NCI-H2081 (cell line): ENCODE data around the gene GTF2A1.
"Not testable (repeated sequence)": the region's sequence is repeated elsewhere in the genome, so short reads cannot be mapped to it uniquely, and the experiment has no call there.

Experiments used
- DNase-seq, 2 experiments: peaks; one replicate each; lab custom pipeline; 2025; lab: John Stamatoyannopoulos, UW

The GTF2A1 gene

GRCh38 chr14:81220830-81221578, at the start of gene GTF2A1:
GTF2A1 (minus strand) TSS chr14:81220959; CDS start chr14:81220518, 441 bp downstream.
- peak; percentile 94 to 98 for DNase-seq

- DNase-seq, result no peak
Measured at GRCh38 chr14:81269979-81270375, 49.2 kb upstream of the GTF2A1 start.

GRCh38 chr14:81269100-81269978, 48.6 kb upstream of the GTF2A1 start:
- DNase-seq, result peak; percentile 44 to 77

- DNase-seq, result no peak
Measured at GRCh38 chr14:81268016-81268416, 47.3 kb upstream of the GTF2A1 start.

GRCh38 chr14:81265636-81266169, 44.9 kb upstream of the GTF2A1 start:
- no peak for DNase-seq

- no peak for DNase-seq
Measured at GRCh38 chr14:81264671-81265070, 43.9 kb upstream of the GTF2A1 start.

GRCh38 chr14:81263777-81264410, 43.1 kb upstream of the GTF2A1 start:
- no peak for DNase-seq

- DNase-seq, result no peak
Measured at GRCh38 chr14:81261176-81261575, 40.4 kb upstream of the GTF2A1 start.

- DNase-seq, result no peak
Measured at GRCh38 chr14:81260732-81261131, 40.0 kb upstream of the GTF2A1 start.

- DNase-seq, result no peak
Measured at GRCh38 chr14:81256289-81256960, 35.7 kb upstream of the GTF2A1 start.

GRCh38 chr14:81252278-81252677, 31.5 kb upstream of the GTF2A1 start:
- DNase-seq, result no peak

- DNase-seq, result no peak
Measured at GRCh38 chr14:81247271-81247766, 26.6 kb upstream of the GTF2A1 start.

- no peak for DNase-seq
Measured at GRCh38 chr14:81246461-81247270, 25.9 kb upstream of the GTF2A1 start.

GRCh38 chr14:81245771-81246170, 25.0 kb upstream of the GTF2A1 start:
- no peak for DNase-seq

GRCh38 chr14:81244431-81244830, 23.7 kb upstream of the GTF2A1 start:
- DNase-seq, result not testable (repeated sequence)

- no peak for DNase-seq
Measured at GRCh38 chr14:81243499-81243898, 22.7 kb upstream of the GTF2A1 start.

- DNase-seq, result not testable (repeated sequence)
Measured at GRCh38 chr14:81236849-81237248, 16.1 kb upstream of the GTF2A1 start.

- DNase-seq, result no peak
Measured at GRCh38 chr14:81236138-81236537, 15.4 kb upstream of the GTF2A1 start.

GRCh38 chr14:81235096-81235495, 14.3 kb upstream of the GTF2A1 start:
- DNase-seq, result no peak

- no peak for DNase-seq
Measured at GRCh38 chr14:81234278-81234677, 13.5 kb upstream of the GTF2A1 start.

- no peak for DNase-seq
Measured at GRCh38 chr14:81233615-81234014, 12.9 kb upstream of the GTF2A1 start.
